ENCODE data around the gene SPATC1L. TPM values are rescaled to one million over a fixed set of nuclear protein-coding genes. Genes with fewer than 3 reads are reported as not detected.
A peak's percentile ranks its signal among the peaks of the same experiment; 100 is the strongest.

SPATC1L gene
- total RNA-seq, 1 experiment from 2014 or later: 36.0 TPM

GRCh38 chr21:46226920-46227599 is 42.8 kb upstream of the SPATC1L start:
- no CpG with 5 or more reads among the region's 4 CpGs for WGBS (ENCODE audit: extremely low coverage, insufficient read length, low lambda C conversion rate)
- peak overlapping the region; percentile 73 to 88 for H3K4me3 Mint-ChIP-seq
- H4K8ac ChIP-seq (replicated peaks; ENCODE audit: insufficient read length, low read depth, low read length): no peak overlapping the region
- H3K27ac ChIP-seq (ENCODE audit: insufficient read length, low read depth, low read length): no peak overlapping the region
- peaks cover 56 to 67% (median 65%) of the 10 kb centered on the region in 3 experiments for H3K36me3 Mint-ChIP-seq (ENCODE audit: insufficient read depth in 1 of 3, low read depth in 3 of 3)
- no peak overlapping the region for H2BK20ac ChIP-seq (ENCODE audit: low read depth, low read length, poor library complexity, severe bottlenecking)
- H3K4me1 ChIP-seq (ENCODE audit: insufficient read depth, low read length): no peaks in the 10 kb centered on the region
- peaks cover 3% of the 10 kb centered on the region for H4K20me1 ChIP-seq (ENCODE audit: control insufficient read depth, insufficient read depth, insufficient read length)
- no peak overlapping the region for H3K23ac ChIP-seq (ENCODE audit: insufficient read length, low read depth, low read length)
- peaks cover 20 to 23% of the 10 kb centered on the region in 2 experiments for H3K4me1 Mint-ChIP-seq
- peak overlapping the region; percentile 45 for H3K4me2 ChIP-seq (ENCODE audit: insufficient read depth, insufficient read length, low read length)
- H2BK120ac ChIP-seq (ENCODE audit: low read depth, low read length, poor library complexity, severe bottlenecking): no peak overlapping the region
- DNase-seq: no peak
- no peak overlapping the region for H3K14ac ChIP-seq (ENCODE audit: insufficient read depth, low read length)
- no peak for TF ChIP-seq CTCF (conservative IDR thresholded peaks at IDR 0.05)
- peaks cover 29% of the 10 kb centered on the region for H3K79me2 ChIP-seq (ENCODE audit: insufficient read depth, low read length)
- no peak overlapping the region for H3K56ac ChIP-seq (ENCODE audit: insufficient read length, low read depth, low read length)
- no peaks in the 10 kb centered on the region for H3K23me2 ChIP-seq (ENCODE audit: insufficient read length, low read depth, low read length, poor library complexity, severe bottlenecking)
- no peak overlapping the region for H3K4ac ChIP-seq (ENCODE audit: low read depth, low read length)
- H2AFZ ChIP-seq (ENCODE audit: low read length): no peak overlapping the region
- H4K91ac ChIP-seq (ENCODE audit: insufficient read length, low read depth, low read length): no peak overlapping the region
- H3T11ph ChIP-seq (ENCODE audit: low read length): no peak overlapping the region
- H3K9me3 ChIP-seq (ENCODE audit: control insufficient read depth, low read depth, low read length): peaks cover 7% of the 10 kb centered on the region
- no peak overlapping the region for H3K9ac ChIP-seq (ENCODE audit: extremely low read depth, insufficient read length, low read length)
- no peak overlapping the region for H2AK5ac ChIP-seq (ENCODE audit: insufficient read length, low read length)
- H3K27ac Mint-ChIP-seq: peak overlapping the region in 1 of 3 experiments; percentile 29; a peak in 1 of 7 replicates
- no peak overlapping the region for H2BK5ac ChIP-seq (ENCODE audit: insufficient read length, low read length)
- H3K9me3 Mint-ChIP-seq: peaks cover 39 to 42% of the 10 kb centered on the region in 2 experiments
- no peaks in the 10 kb centered on the region for H3K27me3 ChIP-seq (ENCODE audit: insufficient read depth, low read length)
- H2BK15ac ChIP-seq (ENCODE audit: low read depth, low read length): no peak overlapping the region
- H3K27me3 Mint-ChIP-seq (ENCODE audit: low read depth): peaks cover 12% of the 10 kb centered on the region
- no peak overlapping the region for H3K18ac ChIP-seq (ENCODE audit: insufficient read length, low read depth, low read length)
- H3K79me1 ChIP-seq (ENCODE audit: insufficient read depth, low read depth, low read length, poor library complexity, severe bottlenecking): peaks cover 8% of the 10 kb centered on the region
- H2BK12ac ChIP-seq (ENCODE audit: insufficient read length, low read depth, low read length): no peak overlapping the region
- H4K5ac ChIP-seq (ENCODE audit: insufficient read length, low read depth, low read length): no peak overlapping the region

Measured in H9 (cell line).